Mucosa of descending colon (tissue), 3 donors: Measurements from ENCODE around the gene SLX9. TPM values are rescaled to one million over a fixed set of nuclear protein-coding genes. Genes with fewer than 3 reads are reported as not detected.
"Not testable (repeated sequence)": the region's sequence is repeated elsewhere in the genome, so short reads cannot be mapped to it uniquely, and the experiment has no call there.

Experiments
- ATAC-seq: fragments of 200-7000 bp; cut with Tn5 transposase; one replicate; pipeline ENCODE4 v1.9.1; 2020; ENCODE audit warnings: mild to moderate bottlenecking, moderate library complexity
- DNase-seq, 3 donors: peaks; one replicate each; pipeline ENCODE4 v3.0.0-alpha.2; 2020
- H3K36me3 ChIP-seq: fragments of 200-600 bp; one replicate; pipeline ENCODE4 v1.8.0; 2021; ENCODE audit warnings: low read depth, mild to moderate bottlenecking
- H3K4me1 ChIP-seq: fragments of 200-600 bp; one replicate; pipeline ENCODE4 v1.8.0; 2021; ENCODE audit warnings: low read depth, mild to moderate bottlenecking
- H3K4me3 ChIP-seq: fragments of 200-600 bp; one replicate; pipeline ENCODE4 v1.8.0; 2021; ENCODE audit warnings: mild to moderate bottlenecking
- H3K9me3 ChIP-seq: fragments of 200-600 bp; one replicate; pipeline ENCODE4 v1.8.0; 2021; ENCODE audit warnings: mild to moderate bottlenecking
- intact Hi-C, 2 donors: fragments of 100-400 bp; cut with DNase I in 1 of 2; cut with micrococcal nuclease in 1 of 2; formaldehyde crosslinking; loops; one replicate each; pipeline versions ENCODE4 v1.11.0 to v1.11.1; 2022; cut with DNase I, micrococcal nuclease
- total RNA-seq, 3 donors: library from RNA; stranded (reverse); fragmentation: NEBNext Ultra II Directional in 2 of 3; extraction: Animal tissue kit (Norgen Biotek cat#: 25700) in 2 of 3; gene quantifications; one replicate each; pipeline versions ENCODE4 v1.2.1 to v1.2.4, GENCODE V29; 2021 to 2023
- TF ChIP-seq, protein P1 (sequence below): fragments of 200-600 bp; IDR thresholded peaks from one replicate; pipeline ENCODE4 v1.8.0; 2022; ENCODE audit warnings: antibody characterized with exemption, mild to moderate bottlenecking
- donor health status: DM: no; HTN: no; CAD: no; lungs with moderate emphysema.
- donor health status: DM: no; HTN: no; CAD: no.
- donor health status: DM: no; HTN: yes; CAD: no.

Gene SLX9
- total RNA-seq, 3 donors from 2014 or later, result 19.8 to 42.2 (median 20.9) TPM

DNA sequence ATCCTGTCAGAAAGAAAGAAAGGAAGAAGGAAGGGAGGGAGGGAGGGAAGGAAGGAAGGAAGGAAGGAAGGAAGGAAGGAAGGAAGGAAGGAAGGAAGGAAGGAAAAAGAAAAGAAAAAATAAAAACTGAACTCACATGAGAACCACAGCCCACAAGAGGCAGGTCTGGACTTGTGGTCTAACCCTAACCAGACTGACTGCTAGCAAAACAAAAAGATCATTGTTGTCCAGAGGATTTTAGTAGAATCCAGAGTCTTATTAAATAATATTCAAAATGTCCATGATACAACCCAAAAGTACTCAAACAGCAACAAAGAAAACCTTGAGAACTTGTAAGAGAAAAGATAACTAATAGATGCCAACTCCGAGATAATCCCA, 14.5 kb upstream of the SLX9 start:
- ATAC-seq (no peak), DNase-seq (no peak)
- TF ChIP-seq, protein P1, sequence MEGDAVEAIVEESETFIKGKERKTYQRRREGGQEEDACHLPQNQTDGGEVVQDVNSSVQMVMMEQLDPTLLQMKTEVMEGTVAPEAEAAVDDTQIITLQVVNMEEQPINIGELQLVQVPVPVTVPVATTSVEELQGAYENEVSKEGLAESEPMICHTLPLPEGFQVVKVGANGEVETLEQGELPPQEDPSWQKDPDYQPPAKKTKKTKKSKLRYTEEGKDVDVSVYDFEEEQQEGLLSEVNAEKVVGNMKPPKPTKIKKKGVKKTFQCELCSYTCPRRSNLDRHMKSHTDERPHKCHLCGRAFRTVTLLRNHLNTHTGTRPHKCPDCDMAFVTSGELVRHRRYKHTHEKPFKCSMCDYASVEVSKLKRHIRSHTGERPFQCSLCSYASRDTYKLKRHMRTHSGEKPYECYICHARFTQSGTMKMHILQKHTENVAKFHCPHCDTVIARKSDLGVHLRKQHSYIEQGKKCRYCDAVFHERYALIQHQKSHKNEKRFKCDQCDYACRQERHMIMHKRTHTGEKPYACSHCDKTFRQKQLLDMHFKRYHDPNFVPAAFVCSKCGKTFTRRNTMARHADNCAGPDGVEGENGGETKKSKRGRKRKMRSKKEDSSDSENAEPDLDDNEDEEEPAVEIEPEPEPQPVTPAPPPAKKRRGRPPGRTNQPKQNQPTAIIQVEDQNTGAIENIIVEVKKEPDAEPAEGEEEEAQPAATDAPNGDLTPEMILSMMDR, result no peak
- Histone ChIP-seq H3K4me1 (no peaks in the 10 kb centered on the region), H3K9me3 (no peaks in the 10 kb centered on the region), H3K36me3 (no peaks in the 10 kb centered on the region), H3K4me3 (no peak overlapping the region)
- intact Hi-C loops, result no loop called here

DNA sequence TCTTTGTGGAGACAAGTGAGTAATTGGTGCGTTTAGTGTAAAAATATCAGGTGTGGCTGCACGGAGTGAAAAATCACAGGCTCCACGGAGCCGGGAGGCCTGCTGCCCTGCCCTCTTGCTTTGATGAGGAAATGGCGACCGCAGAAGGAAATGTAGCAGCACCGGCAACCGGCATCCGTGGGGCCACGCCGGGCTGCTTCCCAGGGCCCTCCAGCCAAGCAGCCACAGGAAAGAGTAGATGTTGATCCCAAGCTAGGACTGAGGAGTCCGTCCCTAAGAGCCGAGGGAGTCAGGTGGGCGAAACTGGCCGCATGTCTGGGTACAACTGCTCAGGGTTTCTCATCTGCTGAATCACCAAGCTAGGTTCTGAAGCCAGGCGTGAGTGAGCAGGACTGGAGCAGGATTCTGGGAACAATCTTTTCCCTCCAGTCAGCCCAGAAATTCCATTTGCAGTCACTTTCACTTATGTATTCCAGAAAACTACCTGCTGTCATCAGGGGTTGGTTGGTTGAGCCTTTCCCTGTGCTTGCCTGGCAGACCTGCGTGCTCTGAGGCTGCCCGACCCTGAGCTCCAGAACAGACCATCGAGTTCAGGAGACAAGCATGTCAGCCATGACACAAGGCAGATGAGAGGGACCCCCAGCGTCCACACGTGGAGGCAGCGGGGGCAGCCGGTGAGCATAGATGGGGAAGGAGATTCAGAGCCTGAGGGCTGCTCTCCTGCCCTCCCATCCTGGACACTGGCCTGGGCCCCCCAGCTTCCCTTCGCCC, 13.3 kb upstream of the SLX9 start:
- H3K36me3 ChIP-seq, result no peaks in the 10 kb centered on the region
- no peaks in the 10 kb centered on the region for H3K9me3 ChIP-seq
- peak; percentile 13 for ATAC-seq
- DNase-seq, result peak in 1 of 3 donors; percentile 72
- intact Hi-C loops, result no loop called here
- TF ChIP-seq, protein P1, result no peak
- peaks cover 3% of the 10 kb centered on the region for H3K4me1 ChIP-seq
- H3K4me3 ChIP-seq, result no peak overlapping the region

DNA sequence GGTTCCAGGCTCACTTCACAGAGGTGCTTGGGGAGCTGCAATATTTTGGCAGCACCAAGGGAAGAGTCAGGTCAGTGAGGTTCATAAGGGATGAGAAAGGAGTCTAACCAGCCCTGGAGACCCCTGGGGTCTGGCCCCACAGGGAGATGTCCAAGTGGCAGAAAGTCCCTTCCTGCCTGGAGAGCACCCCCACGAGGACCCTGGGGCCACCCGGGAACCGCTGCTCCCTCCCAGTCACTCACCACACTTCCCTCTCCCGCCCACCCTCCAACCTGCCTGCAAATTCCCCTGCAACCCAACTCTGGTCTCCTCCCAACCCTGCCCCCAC, 12.6 kb upstream of the SLX9 start:
- peaks cover 8% of the 10 kb centered on the region for H3K4me1 ChIP-seq
- intact Hi-C loops, result no loop called here

DNA sequence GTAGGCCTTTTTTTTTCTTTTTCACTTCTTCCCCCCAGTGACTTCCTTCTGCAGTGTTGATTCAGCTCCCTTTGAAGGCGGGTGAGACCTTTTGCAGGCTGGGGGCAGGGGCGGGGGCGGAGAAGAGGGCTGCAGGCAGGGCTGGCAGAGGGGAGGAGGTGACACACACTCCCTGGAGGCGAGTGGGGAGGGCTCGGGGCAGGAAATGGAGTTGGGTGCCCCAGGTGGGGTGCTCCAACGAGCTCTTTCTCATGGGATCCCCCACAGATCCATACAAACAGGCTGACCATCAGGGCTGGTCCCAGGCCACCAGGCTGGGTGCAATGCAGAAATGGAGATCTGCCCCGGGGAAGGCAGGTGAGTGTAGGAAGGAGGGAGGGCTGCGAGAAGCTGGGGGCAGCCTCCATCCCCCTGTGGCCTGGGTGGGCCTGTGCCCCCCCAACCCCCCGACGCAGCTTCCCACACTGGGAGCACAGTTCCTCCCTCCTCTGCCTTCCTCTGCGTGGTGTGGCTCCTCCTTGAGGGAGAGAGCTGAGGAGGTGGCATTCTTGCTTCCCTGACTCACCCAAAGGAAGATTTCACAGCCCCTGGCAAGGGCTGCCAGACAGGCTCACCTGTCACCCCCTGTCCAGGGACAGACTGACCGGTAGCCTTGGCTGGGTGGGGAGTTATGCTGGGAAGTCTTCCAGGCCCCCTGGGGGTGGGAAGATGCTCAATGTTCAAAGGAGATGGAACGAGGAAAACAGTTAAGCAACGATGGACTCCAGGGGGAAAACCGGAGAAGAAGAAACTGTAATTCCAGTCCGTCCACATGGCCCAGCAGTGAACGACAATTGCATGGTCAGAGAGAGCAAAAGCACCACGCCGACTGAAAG, 12.0 kb upstream of the SLX9 start:
- H3K36me3 ChIP-seq, result no peaks in the 10 kb centered on the region
- peaks cover 12% of the 10 kb centered on the region for H3K4me1 ChIP-seq
- TF ChIP-seq, protein P1, result no peak
- H3K9me3 ChIP-seq, result no peaks in the 10 kb centered on the region
- H3K4me3 ChIP-seq, result no peak overlapping the region
- DNase-seq (peak; percentile 45 to 91 (median 68)), ATAC-seq (peak; percentile 71)
- intact Hi-C loops, result no loop called here

More for the DNA sequence above, 12.6 kb upstream of the SLX9 start:
- Histone ChIP-seq H3K4me3 (no peak overlapping the region), H3K9me3 (no peaks in the 10 kb centered on the region), H3K36me3 (no peaks in the 10 kb centered on the region)
- DNase-seq (no peak), ATAC-seq (no peak)
- TF ChIP-seq, protein P1, result no peak

DNA sequence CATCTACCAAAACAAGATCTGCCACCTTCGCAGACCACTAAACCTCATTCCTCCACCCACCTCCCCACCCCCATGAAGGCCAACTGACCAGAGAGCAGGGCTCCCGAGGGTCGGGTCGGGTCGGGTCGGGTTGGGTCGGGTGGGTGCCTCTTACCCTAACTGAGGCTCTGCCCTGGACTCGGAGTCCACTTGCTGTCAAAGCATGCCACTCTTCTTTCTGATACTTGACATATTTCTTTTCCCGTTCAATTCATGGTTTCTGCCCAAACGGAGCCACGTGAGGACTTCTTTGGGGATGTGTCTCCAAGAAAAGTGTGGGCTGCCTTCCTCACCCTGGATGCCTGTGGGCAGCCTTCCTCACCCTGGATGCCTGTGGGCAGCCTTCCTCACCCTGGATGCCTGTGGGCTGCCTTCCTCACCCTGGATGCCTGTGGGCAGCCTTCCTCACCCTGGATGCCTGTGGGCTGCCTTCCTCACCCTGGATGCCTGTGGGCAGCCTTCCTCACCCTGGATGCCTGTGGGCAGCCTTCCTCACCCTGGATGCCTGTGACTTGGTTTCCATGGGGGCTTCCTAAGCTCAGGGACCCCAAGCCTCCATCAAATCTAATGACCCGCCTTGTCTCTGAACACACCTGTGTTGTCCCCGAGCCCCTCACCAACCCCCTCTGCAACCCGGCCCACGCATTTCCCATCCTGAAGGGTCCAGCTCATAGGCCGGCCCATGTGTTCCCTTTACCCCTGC, 11.2 kb upstream of the SLX9 start:
- H3K4me3 ChIP-seq, intact Hi-C loops: not testable (repeated sequence)

More for the DNA sequence above, 11.2 kb upstream of the SLX9 start:
- H3K4me1 ChIP-seq, result peaks cover 14% of the 10 kb centered on the region
- ATAC-seq, H3K36me3 ChIP-seq, H3K9me3 ChIP-seq, DNase-seq: not testable (repeated sequence)
